Endothelial cell (in vitro differentiated cells): ENCODE results near the gene CALHM3. TPM values are rescaled to one million over a fixed set of nuclear protein-coding genes. Genes with fewer than 3 reads are reported as not detected.

Source experiments
- DNase-seq: peaks from one replicate; pipeline ENCODE4 v3.0.0; 2021; ENCODE audit warnings: low spot score
- H3K27ac Mint-ChIP-seq: one replicate; pipeline ENCODE4 v1.8.0; 2021; ENCODE audit warnings: mixed read lengths, inconsistent platforms; ENCODE audit not compliant: unreplicated experiment
- H3K27me3 Mint-ChIP-seq: one replicate; pipeline ENCODE4 v1.8.0; 2021; ENCODE audit warnings: mild to moderate bottlenecking, moderate library complexity, mixed read lengths, inconsistent platforms; ENCODE audit not compliant: unreplicated experiment
- H3K36me3 Mint-ChIP-seq: one replicate; pipeline ENCODE4 v1.8.0; 2021; ENCODE audit warnings: mild to moderate bottlenecking, low read depth, mixed read lengths, inconsistent platforms; ENCODE audit not compliant: unreplicated experiment
- H3K4me1 Mint-ChIP-seq: one replicate; pipeline ENCODE4 v1.8.0; 2021; ENCODE audit warnings: mild to moderate bottlenecking, mixed read lengths, inconsistent platforms; ENCODE audit not compliant: unreplicated experiment
- H3K4me3 Mint-ChIP-seq: one replicate; pipeline ENCODE4 v1.8.0; 2021; ENCODE audit warnings: mild to moderate bottlenecking, mixed read lengths, inconsistent platforms; ENCODE audit not compliant: unreplicated experiment
- H3K9me3 Mint-ChIP-seq: one replicate; pipeline ENCODE4 v1.8.0; 2021; ENCODE audit warnings: mixed read lengths, inconsistent platforms; ENCODE audit not compliant: unreplicated experiment
- CTCF ChIP-seq: fragments of 200-600 bp; sonication (generic); IDR thresholded peaks from one replicate; pipeline ENCODE4 v1.5.0; 2021; ENCODE audit warnings: antibody characterized with exemption; ENCODE audit not compliant: unreplicated experiment
- total RNA-seq: library from RNA; stranded (reverse); fragmentation: NEBNext Ultra II Directional; extraction: Animal tissue kit (Norgen Biotek cat#: 25700); gene quantifications from one replicate; pipeline ENCODE4 v1.2.1, GENCODE V29; 2021; ENCODE audit not compliant: unreplicated experiment

CALHM3 gene
- total RNA-seq, 1 donor from 2014 or later, result not detected

DNA sequence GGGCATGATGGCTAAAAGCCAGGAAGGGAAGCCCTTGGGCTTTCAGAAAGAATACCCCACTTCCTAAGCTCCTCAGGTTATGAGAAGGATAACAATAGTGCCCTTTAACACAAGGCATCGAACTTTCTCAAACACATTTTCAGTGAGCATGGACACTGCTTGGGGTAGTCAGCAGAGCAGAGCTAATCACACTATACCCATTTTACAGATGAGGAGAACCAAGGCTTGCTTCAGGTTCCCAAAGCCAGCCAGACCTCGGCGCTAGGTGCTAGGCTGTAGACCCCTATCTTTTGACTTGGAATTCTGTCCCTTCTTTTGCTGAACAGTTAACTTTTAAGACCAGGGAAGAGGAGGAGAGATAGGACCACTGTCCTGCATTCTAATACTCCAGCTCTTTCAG is 16.3 kb upstream of the CALHM3 start:
- Mint-ChIP-seq H3K4me3 (no peak overlapping the region), H3K36me3 (no peaks in the 10 kb centered on the region), H3K27ac (no peak overlapping the region), H3K27me3 (peaks cover 12% of the 10 kb centered on the region), H3K9me3 (no peaks in the 10 kb centered on the region), H3K4me1 (peaks cover 13% of the 10 kb centered on the region)
- no peak for TF ChIP-seq CTCF
- DNase-seq, result no peak

- Mint-ChIP-seq H3K4me1 (peaks cover 13% of the 10 kb centered on the region), H3K27me3 (peaks cover 12% of the 10 kb centered on the region), H3K9me3 (no peaks in the 10 kb centered on the region), H3K36me3 (no peaks in the 10 kb centered on the region), H3K4me3 (peak overlapping the region; percentile 86), H3K27ac (no peak overlapping the region)
- no peak for TF ChIP-seq CTCF
- DNase-seq, result no peak
These were observed 15.2 kb upstream of the CALHM3 start for GRCh38 chr10:103493916-103494877.

GRCh38 chr10:103493362-103493915 is 14.4 kb upstream of the CALHM3 start, which contains the start of gene NEURL1:
NEURL1 (plus strand) TSS chr10:103493705; CDS start chr10:103494388, 683 bp downstream.
- H3K27ac Mint-ChIP-seq, result no peak within 1 kb of the TSS
- peak within 1 kb of the TSS; percentile 86 for H3K4me3 Mint-ChIP-seq
- no peaks in the 10 kb centered on the region for H3K9me3 Mint-ChIP-seq
- peaks cover 13% of the 10 kb centered on the region for H3K27me3 Mint-ChIP-seq
- TF ChIP-seq CTCF, result no peak
- peaks cover 13% of the 10 kb centered on the region for H3K4me1 Mint-ChIP-seq
- no peak for DNase-seq
- no peaks in the 10 kb centered on the region for H3K36me3 Mint-ChIP-seq

DNA sequence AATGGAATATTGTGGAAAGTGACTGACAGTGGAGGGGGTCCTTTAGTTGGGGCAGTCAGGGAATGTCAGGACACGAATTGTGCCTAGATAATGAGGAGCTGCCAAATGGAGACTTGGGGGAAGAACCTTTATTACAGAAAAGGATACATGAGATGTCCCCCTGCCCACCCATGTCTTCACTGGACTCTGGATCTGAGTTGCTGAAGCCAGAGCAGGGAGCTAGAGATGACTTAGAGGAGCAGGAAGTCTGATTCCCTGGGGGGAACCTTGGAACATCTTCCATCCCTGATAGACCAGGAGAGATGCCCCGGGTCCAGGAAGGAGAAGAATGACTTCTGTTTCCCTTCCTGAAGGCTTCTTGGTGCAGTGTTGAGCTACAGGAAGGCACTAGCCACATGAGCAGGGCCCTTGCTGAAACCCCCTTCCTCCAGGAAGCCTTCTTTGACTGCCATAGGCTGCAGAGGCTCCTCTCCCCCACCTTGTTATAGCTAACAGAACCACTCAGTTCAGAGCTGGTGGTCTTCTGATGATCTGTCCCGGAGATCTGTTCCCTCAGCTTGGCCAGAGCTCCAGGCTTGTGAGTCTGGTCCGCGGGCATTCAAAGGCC is 13.7 kb upstream of the CALHM3 start:
- no peaks in the 10 kb centered on the region for H3K36me3 Mint-ChIP-seq
- no peak overlapping the region for H3K27ac Mint-ChIP-seq
- no peak for TF ChIP-seq CTCF
- DNase-seq, result no peak
- peaks cover 13% of the 10 kb centered on the region for H3K27me3 Mint-ChIP-seq
- H3K4me1 Mint-ChIP-seq, result peaks cover 13% of the 10 kb centered on the region
- peak overlapping the region; percentile 74 for H3K4me3 Mint-ChIP-seq
- no peaks in the 10 kb centered on the region for H3K9me3 Mint-ChIP-seq
